GM12872 (cell line): ENCODE measurements around the gene TTC39A.

Source experiments
- TF ChIP-seq, protein P1 (sequence below): IDR thresholded peaks from 3 replicates; pipeline ENCODE4 v1.5.1; 2011; ENCODE audit warnings: low read depth, mild to moderate bottlenecking, low read length, moderate library complexity; ENCODE audit not compliant: insufficient read depth

The TTC39A gene

DNA sequence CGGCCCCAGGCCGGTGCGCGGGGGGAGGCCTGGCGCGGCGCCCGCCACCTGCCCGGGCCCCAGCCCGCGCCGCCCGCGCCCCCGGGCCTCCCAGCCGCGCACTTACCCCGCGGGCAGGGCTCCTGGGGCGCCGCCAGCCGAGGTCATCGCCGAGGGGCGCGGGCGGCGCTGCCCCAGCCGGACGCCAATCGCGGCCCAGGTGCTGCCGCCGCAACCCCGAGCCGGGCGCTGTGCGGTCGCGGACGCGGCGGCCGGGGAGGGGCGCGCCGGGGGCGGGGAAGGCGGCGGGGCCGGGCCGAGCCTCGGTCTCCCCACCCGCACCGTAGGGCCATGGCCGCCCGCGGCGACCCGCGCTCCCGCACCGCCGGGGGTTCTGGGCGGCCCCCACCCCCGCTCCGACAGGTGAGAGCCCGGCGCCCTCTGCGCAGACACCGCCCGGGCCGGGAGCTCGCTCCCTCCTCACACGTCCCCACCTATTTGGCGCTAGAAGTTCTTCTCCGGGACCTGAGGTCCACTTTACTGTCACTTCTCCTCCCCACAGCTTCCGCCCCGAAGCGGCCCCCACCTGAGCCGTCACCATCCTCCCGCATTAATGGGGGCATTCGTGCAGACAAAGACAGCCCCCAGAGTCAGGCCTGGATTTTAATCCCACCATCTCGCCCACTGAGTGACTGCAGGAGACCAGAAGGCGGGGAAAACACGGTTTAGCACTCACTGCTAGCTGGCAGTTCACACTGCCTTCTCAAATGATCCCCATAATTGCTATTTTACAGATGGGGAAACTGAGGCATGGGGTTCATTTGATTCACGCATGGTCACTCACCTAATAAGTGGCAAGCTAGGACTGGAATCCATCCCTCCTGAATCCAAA lies at the start of gene TTC39A:
TTC39A (minus strand) TSS at position 232 of the 871 bp plus-strand sequence; CDS start at position 147, 85 bp downstream.
- TF ChIP-seq, protein P1, sequence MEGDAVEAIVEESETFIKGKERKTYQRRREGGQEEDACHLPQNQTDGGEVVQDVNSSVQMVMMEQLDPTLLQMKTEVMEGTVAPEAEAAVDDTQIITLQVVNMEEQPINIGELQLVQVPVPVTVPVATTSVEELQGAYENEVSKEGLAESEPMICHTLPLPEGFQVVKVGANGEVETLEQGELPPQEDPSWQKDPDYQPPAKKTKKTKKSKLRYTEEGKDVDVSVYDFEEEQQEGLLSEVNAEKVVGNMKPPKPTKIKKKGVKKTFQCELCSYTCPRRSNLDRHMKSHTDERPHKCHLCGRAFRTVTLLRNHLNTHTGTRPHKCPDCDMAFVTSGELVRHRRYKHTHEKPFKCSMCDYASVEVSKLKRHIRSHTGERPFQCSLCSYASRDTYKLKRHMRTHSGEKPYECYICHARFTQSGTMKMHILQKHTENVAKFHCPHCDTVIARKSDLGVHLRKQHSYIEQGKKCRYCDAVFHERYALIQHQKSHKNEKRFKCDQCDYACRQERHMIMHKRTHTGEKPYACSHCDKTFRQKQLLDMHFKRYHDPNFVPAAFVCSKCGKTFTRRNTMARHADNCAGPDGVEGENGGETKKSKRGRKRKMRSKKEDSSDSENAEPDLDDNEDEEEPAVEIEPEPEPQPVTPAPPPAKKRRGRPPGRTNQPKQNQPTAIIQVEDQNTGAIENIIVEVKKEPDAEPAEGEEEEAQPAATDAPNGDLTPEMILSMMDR, result no peak

GRCh38 chr1:51378871-51379270 lies 48.5 kb upstream of the TTC39A start:
- TF ChIP-seq, protein P1, result no peak

DNA sequence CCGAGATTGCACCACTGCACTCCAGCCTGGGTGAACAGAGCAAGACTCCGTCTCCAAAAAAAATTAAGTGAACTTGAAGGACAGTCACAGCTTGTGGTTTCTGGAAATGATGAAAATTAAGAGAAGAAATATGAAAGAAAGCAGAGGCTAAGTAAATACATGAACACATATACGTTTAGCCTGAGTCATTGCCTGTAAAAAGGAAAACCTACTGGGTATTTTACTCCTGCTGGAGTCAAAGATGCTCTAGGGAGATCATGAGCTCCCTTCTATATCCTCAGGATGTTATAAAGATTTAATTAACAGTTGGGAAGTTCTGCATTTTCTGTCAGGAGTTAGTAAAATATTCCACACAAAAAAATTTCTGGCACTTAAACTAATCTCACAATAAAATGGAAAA lies 43.5 kb upstream of the TTC39A start:
- TF ChIP-seq, protein P1, result no peak

- TF ChIP-seq, protein P1, result no peak
These were observed 42.2 kb upstream of the TTC39A start for GRCh38 chr1:51372561-51372960.

- TF ChIP-seq, protein P1, result no peak
These were observed 38.8 kb upstream of the TTC39A start for GRCh38 chr1:51369171-51369570.

DNA sequence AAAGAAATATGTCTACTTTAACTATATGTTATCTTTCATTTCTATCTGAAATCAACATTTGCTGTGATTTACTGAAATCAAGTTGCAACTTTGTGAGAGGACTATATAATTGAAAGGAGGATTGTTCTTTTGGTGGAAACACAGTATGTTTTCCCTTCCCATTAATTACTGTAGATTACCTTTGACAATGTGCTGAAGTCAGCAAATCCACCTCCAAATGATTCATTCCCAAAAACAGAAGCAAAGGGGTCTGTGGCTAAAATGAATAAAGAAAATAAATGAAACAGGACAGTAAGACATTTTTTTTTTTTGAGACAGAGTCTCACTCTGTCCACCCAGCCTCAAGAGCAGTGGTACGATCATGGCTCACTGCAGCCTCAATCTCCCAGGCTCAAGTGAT lies 35.4 kb upstream of the TTC39A start:
- TF ChIP-seq, protein P1, result no peak

DNA sequence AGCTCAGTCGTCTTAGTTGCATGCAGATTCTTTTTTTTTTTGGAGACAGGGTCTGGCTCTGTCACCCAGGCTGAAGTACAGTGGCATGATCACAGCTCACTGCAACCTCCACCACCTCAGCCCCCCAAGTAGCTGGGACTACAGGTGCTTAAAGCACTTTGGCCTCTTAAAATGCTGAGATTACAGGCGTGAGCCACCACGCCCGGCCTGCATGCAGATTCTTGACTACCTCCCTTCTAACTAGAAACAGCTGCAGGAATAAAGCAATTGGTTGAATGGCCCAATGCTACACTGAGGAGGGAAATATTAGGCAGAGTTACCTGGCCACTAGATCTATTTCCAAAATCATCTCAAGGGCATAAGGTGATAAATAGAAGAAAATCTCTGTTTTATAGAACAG lies 29.5 kb upstream of the TTC39A start:
- TF ChIP-seq, protein P1, result no peak
